Measurements from ENCODE around the gene FN3KRP. TPM values are rescaled to one million over a fixed set of nuclear protein-coding genes. Genes with fewer than 3 reads are reported as not detected.

The FN3KRP gene
- total and polyA plus RNA-seq, 2 donors (not counting 3 experiments of a cell fraction or from before 2014, with no cell fraction given), result 22.2 to 35.2 TPM

GRCh38 chr17:82675476-82676245 lies 40.8 kb upstream of the FN3KRP start:
- Histone ChIP-seq H3K79me2 (ENCODE audit: control insufficient read depth, insufficient read depth, low read length) (no peaks in the 10 kb centered on the region), H3K4me1 (ENCODE audit: control insufficient read depth, extremely low read depth, insufficient read depth, low read length) (no peaks in the 10 kb centered on the region), H4K20me1 (replicated peaks; ENCODE audit: control insufficient read depth, extremely low read depth, insufficient read depth, low read length) (no peaks in the 10 kb centered on the region), H2AFZ (ENCODE audit: low read depth, low read length) (no peak overlapping the region), H3K9me1 (replicated peaks; ENCODE audit: control insufficient read depth, extremely low read depth, insufficient read depth, low read length) (no peaks in the 10 kb centered on the region), H3K4me2 (ENCODE audit: insufficient read depth, low read length) (no peak overlapping the region), H3K36me3 (ENCODE audit: control insufficient read depth in 2 of 2, extremely low read depth in 1 of 2, insufficient read depth in 2 of 2, low read length in 2 of 2) (no peaks in the 10 kb centered on the region), H3K9me3 (replicated peaks; ENCODE audit: control insufficient read depth, insufficient read depth, low read length) (no peaks in the 10 kb centered on the region), H3K27me3 (ENCODE audit: control insufficient read depth in 2 of 2, insufficient read depth in 2 of 2, low read length in 2 of 2) (no peaks in the 10 kb centered on the region), H3K9ac (replicated peaks; ENCODE audit: extremely low read depth, insufficient read depth, low read length) (no peak overlapping the region), H3K27ac (ENCODE audit: insufficient read depth, low read depth, low read length) (no peak overlapping the region), H3K4me3 (replicated peaks in 1 of 3; ENCODE audit: insufficient read depth in 1 of 3, low read depth in 1 of 3, low read length in 3 of 3) (no peak overlapping the region)
- dilution Hi-C loops (cut with MboI; ENCODE audit: extremely low pct_ligation_motif_present, low sequenced_read_pairs) (no loop called here), intact Hi-C loops (cut with micrococcal nuclease) (no loop called here)
- FAIRE-seq, result no peak
- no peak for TF ChIP-seq CTCF (IDR thresholded peaks at IDR 0.05; ENCODE audit: extremely low read depth in 1 of 2, insufficient read depth in 1 of 2, low read depth in 1 of 2, low read length in 2 of 2)
- TF ChIP-seq EZH2 (IDR thresholded peaks at IDR 0.05; ENCODE audit: borderline replicate concordance, low read depth, low read length, severe bottlenecking), result no peak
- no peak for TF ChIP-seq POLR2AphosphoS5 (IDR thresholded peaks at IDR 0.05; ENCODE audit: insufficient read depth, low read depth, low read length)
- TF ChIP-seq GATA2 (IDR thresholded peaks at IDR 0.05; ENCODE audit: insufficient read depth, insufficient read length, low read depth, low read length), result no peak
- no peak for TF ChIP-seq POLR2A (IDR thresholded peaks at IDR 0.05; ENCODE audit: low read depth, low read length)
- no peak for TF ChIP-seq JUN (IDR thresholded peaks at IDR 0.05; ENCODE audit: borderline replicate concordance, insufficient read depth, insufficient read length, low read depth)
- TF ChIP-seq FOS (IDR thresholded peaks at IDR 0.05; ENCODE audit: borderline replicate concordance, insufficient read depth, low read length), result no peak
- TF ChIP-seq MYC (IDR thresholded peaks at IDR 0.05; ENCODE audit: low read depth, low read length), result no peak
- TF ChIP-seq MAX (IDR thresholded peaks at IDR 0.05; ENCODE audit: insufficient read depth, insufficient read length), result no peak
- ChIA-PET CTCF (interaction anchor here (0.9 kb wide), 1 partner anchor 98 kb away, joined by 3 read pairs; no protein-coding TSS in a partner anchor), POLR2A (no interaction called here)
- DNase-seq (ENCODE audit: low read depth, low spot score), result no peak
- no TSS peak for BruUV-seq (replicated peaks)

All from endothelial cell of umbilical vein (primary cell).